Natural killer cell (primary cell): Measurements from ENCODE around the gene SYNPO. TPM values are rescaled to one million over a fixed set of nuclear protein-coding genes. Genes with fewer than 3 reads are reported as not detected.

Experiments used
- ATAC-seq, 3 donors: fragments of 150-1000 bp in 2 of 3; fragments of 200-7000 bp in 1 of 3; cut with Tn5 transposase; 1 replicate in 1 of 3; 2 replicates in 2 of 3; pipeline ENCODE4 v1.10.0; 2021; ENCODE audit warnings: mild to moderate bottlenecking in 2 of 3, moderate library complexity in 2 of 3
- DNase-seq, 2 donors: peaks; one replicate each; pipeline versions ENCODE4 v3.0.0 to v3.0.0-alpha.2; 2013 to 2021; ENCODE audit warnings: mixed read lengths in 1 of 2
- H3K27ac ChIP-seq: one replicate; pipeline ENCODE4 v1.5.1; 2013; ENCODE audit warnings: mild to moderate bottlenecking, low read length
- H3K27me3 ChIP-seq: one replicate; pipeline ENCODE4 v1.6.1; 2013; ENCODE audit warnings: low read length; ENCODE audit not compliant: control insufficient read depth, insufficient read depth
- H3K36me3 ChIP-seq: one replicate; pipeline ENCODE4 v1.6.1; 2013; ENCODE audit warnings: low read length; ENCODE audit not compliant: control insufficient read depth, insufficient read depth
- H3K4me1 ChIP-seq: one replicate; pipeline ENCODE4 v1.6.1; 2013; ENCODE audit warnings: low read length; ENCODE audit not compliant: control insufficient read depth, insufficient read depth
- H3K4me3 ChIP-seq: one replicate; pipeline ENCODE4 v1.5.1; 2013; ENCODE audit warnings: low read length
- H3K9me3 ChIP-seq: one replicate; pipeline ENCODE4 v1.6.1; 2013; ENCODE audit warnings: low read length; ENCODE audit not compliant: control insufficient read depth, insufficient read depth
- H3K27ac Mint-ChIP-seq, 2 donors: one replicate each; pipeline ENCODE4 v1.8.0; 2022; ENCODE audit warnings: mild to moderate bottlenecking in 2 of 2, mixed read lengths in 2 of 2, moderate library complexity in 1 of 2
- H3K27me3 Mint-ChIP-seq, 2 donors: one replicate each; pipeline ENCODE4 v1.8.0; 2022; ENCODE audit warnings: low read depth in 2 of 2, mixed read lengths in 2 of 2
- H3K36me3 Mint-ChIP-seq: one replicate; pipeline ENCODE4 v1.8.0; 2022; ENCODE audit warnings: mixed read lengths
- H3K4me1 Mint-ChIP-seq, 2 donors: one replicate each; pipeline ENCODE4 v1.8.0; 2022; ENCODE audit warnings: mixed read lengths in 2 of 2
- H3K4me3 Mint-ChIP-seq: one replicate; pipeline ENCODE4 v1.8.0; 2022; ENCODE audit warnings: mild to moderate bottlenecking, moderate library complexity, mixed read lengths
- H3K9me3 Mint-ChIP-seq, 2 donors: one replicate each; pipeline ENCODE4 v1.8.0; 2022; ENCODE audit warnings: mixed read lengths in 2 of 2
- CTCF ChIP-seq: fragments of 200-600 bp; IDR thresholded peaks from one replicate; pipeline ENCODE4 v1.8.0; 2022; ENCODE audit warnings: antibody characterized with exemption
- WGBS: methylation state at CpG from one replicate; pipeline ENCODE4 v1.1.7; 2013; ENCODE audit warnings: missing lambda C conversion rate; ENCODE audit not compliant: insufficient coverage; 5-methylcytosine and 5-hydroxymethylcytosine counted together
- intact Hi-C: fragments of 100-400 bp; cut with micrococcal nuclease; formaldehyde crosslinking; loops from one replicate; pipeline ENCODE4 v1.14.2; 2022
- total RNA-seq, 4 donors: library from RNA; stranded (reverse); fragments of 120-200 nt in 1 of 4; gene quantifications; one replicate each; pipeline versions ENCODE4 v1.2.3 to v1.2.4, GENCODE V29; 2013 to 2022

SYNPO gene
- total RNA-seq, 3 donors from 2014 or later (not counting 1 experiment from before 2014, with no cell fraction given), result 0.16 to 0.48 TPM; not detected in 1

DNA sequence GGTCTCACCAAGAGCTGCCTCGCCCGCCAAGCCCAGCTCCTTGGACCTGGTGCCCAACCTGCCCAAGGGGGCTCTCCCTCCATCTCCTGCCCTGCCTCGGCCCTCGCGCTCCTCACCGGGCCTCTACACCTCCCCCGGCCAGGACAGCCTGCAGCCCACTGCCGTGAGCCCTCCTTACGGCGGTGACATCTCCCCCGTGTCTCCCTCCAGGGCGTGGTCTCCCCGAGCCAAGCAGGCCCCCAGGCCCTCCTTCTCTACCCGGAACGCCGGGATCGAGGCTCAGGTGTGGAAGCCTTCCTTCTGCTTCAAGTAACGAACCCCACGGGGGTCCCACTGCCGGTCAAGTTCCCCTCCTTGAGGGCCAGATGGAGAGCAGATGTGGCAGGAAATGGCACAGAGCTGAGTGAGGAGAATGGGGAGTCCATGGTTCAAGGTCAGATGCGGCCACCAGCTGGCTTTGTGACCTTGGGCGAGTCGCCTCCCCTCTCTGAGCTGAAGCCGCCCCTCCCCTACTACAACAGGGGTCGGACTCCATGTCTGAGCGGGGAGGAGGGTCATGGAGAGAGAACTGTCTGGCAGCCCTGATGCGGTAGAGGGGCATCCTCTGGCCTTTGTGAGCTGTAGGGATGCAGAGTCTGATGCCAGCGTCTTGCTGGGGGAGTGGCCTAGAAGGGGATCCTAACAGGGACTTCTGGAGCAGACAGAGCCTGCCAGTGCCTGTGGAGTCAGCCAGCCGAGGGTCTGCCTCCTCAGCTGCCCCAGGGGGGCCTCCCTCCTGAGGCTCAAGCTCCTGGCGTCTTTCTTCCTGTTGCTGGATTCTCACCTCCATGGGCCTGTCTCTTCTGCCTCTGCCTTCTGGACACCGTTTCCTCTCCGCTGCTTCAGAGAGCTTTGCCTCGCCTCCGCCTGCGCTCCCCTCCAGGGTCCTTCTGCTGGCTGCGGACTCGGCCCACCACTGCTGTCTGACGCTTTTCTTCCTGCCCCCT, 9.9 kb downstream of the SYNPO start:
- no peaks in the 10 kb centered on the region for H3K4me1 ChIP-seq
- no peaks in the 10 kb centered on the region for H3K36me3 Mint-ChIP-seq
- no peak for TF ChIP-seq CTCF
- intact Hi-C loops, result no loop called here
- H3K4me3 ChIP-seq, result no peak overlapping the region
- no peak overlapping the region for H3K27ac Mint-ChIP-seq
- peaks cover 6% of the 10 kb centered on the region in 2 donors for H3K27me3 Mint-ChIP-seq
- no peak overlapping the region for H3K27ac ChIP-seq
- no peaks in the 10 kb centered on the region for H3K9me3 ChIP-seq
- 90% methylated on average over 35 of the region's 38 CpGs for WGBS
- no peak overlapping the region for H3K4me3 Mint-ChIP-seq
- H3K4me1 Mint-ChIP-seq, result no peaks in the 10 kb centered on the region
- H3K27me3 ChIP-seq, result no peaks in the 10 kb centered on the region
- no peak for ATAC-seq
- H3K36me3 ChIP-seq, result no peaks in the 10 kb centered on the region
- no peaks in the 10 kb centered on the region for H3K9me3 Mint-ChIP-seq
- no peak for DNase-seq

GRCh38 chr5:150651382-150651781, 10.9 kb downstream of the SYNPO start:
- Histone ChIP-seq H3K4me3 (no peak overlapping the region), H3K36me3 (no peaks in the 10 kb centered on the region), H3K27me3 (no peaks in the 10 kb centered on the region), H3K27ac (no peak overlapping the region), H3K4me1 (peaks cover 4% of the 10 kb centered on the region), H3K9me3 (no peaks in the 10 kb centered on the region)
- H3K27ac Mint-ChIP-seq, result no peak overlapping the region
- DNase-seq (no peak), ATAC-seq (no peak)
- no peak for TF ChIP-seq CTCF
- no peak overlapping the region for H3K4me3 Mint-ChIP-seq
- peaks cover 0 to 6% of the 10 kb centered on the region in 2 donors for H3K27me3 Mint-ChIP-seq
- WGBS, result 88% methylated on average over 1 of the region's 1 CpG
- no peaks in the 10 kb centered on the region for H3K9me3 Mint-ChIP-seq
- intact Hi-C loops, result no loop called here
- H3K4me1 Mint-ChIP-seq, result peaks cover 0 to 4% of the 10 kb centered on the region in 2 donors
- H3K36me3 Mint-ChIP-seq, result no peaks in the 10 kb centered on the region

DNA sequence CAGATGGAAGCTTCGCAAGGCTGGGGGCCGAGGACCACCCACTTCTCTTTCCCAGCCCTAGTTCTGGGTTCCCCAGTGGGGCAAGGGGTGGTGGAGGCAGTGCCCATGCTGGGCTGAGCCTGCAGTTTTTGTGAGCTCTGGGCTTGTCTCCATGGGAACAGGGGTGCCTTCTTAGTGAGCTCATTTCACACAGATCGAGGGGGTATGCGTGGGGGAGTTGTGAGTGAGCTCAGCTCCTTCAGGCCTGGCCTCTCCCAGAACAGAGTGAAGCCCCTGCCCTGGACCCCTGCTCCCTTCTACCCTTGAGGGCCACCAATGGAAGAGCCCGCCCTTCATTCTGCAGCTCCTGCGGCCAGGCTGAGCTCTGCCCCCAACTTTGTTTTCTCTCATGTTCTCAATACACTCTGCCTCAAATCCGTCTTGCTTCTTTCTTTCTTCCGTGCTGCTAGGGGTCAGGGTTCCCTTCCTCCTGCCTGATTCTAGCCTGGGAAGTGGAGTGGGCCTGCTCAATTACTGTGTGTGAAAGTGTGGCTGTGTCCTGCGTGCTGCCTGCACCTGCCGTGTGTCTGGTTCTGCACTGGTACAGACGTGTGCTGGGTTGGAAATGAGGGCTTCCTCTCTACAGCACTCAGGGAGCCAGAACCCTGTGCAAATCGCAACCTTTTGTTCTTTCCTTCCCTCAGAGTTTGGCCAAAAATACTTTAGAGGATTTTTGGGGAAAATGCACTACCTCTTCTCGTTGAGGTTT, 11.6 kb downstream of the SYNPO start:
- no peak overlapping the region for H3K4me3 ChIP-seq
- intact Hi-C loops, result no loop called here
- Mint-ChIP-seq H3K4me3 (no peak overlapping the region), H3K27me3 (peaks cover 0 to 5% of the 10 kb centered on the region in 2 donors), H3K27ac (no peak overlapping the region), H3K4me1 (peaks cover 0 to 9% of the 10 kb centered on the region in 2 donors), H3K36me3 (no peaks in the 10 kb centered on the region), H3K9me3 (no peaks in the 10 kb centered on the region)
- no peaks in the 10 kb centered on the region for H3K9me3 ChIP-seq
- H3K36me3 ChIP-seq, result no peaks in the 10 kb centered on the region
- no peak for ATAC-seq
- no peak overlapping the region for H3K27ac ChIP-seq
- TF ChIP-seq CTCF, result no peak
- no peaks in the 10 kb centered on the region for H3K27me3 ChIP-seq
- no peak for DNase-seq
- WGBS, result 85% methylated on average over 12 of the region's 13 CpGs
- peaks cover 8% of the 10 kb centered on the region for H3K4me1 ChIP-seq
